ENCODE measurements around the gene UCHL1. TPM values are rescaled to one million over a fixed set of nuclear protein-coding genes. Genes with fewer than 3 reads are reported as not detected.

Gene UCHL1
- total RNA-seq, 6 experiments from 2014 or later: 0.44 to 8.7 (median 1.6) TPM; not detected in 1

DNA sequence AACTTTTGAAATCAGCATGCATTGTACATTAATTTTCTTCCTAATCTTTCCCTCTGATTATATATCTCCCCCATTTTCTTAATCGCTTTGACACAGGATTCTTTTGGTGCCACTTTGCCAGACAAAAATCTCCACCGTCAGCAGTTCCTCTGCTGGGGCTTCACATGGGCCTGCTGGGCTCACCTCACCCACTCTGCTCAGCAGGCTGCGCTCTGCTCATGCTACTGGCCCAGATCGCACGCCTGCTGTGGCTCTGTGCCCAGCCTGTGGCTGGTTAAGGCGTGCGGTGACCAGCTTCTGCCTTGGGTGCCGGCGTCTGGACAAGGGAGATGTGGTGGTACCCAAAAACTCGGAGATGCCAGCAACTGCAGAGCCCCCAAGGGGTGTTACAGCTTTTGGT, 31.1 kb downstream of the UCHL1 start:
- no peak overlapping the region for H3K27ac ChIP-seq
- H3K4me1 ChIP-seq: no peaks in the 10 kb centered on the region
- TF ChIP-seq, protein P1, sequence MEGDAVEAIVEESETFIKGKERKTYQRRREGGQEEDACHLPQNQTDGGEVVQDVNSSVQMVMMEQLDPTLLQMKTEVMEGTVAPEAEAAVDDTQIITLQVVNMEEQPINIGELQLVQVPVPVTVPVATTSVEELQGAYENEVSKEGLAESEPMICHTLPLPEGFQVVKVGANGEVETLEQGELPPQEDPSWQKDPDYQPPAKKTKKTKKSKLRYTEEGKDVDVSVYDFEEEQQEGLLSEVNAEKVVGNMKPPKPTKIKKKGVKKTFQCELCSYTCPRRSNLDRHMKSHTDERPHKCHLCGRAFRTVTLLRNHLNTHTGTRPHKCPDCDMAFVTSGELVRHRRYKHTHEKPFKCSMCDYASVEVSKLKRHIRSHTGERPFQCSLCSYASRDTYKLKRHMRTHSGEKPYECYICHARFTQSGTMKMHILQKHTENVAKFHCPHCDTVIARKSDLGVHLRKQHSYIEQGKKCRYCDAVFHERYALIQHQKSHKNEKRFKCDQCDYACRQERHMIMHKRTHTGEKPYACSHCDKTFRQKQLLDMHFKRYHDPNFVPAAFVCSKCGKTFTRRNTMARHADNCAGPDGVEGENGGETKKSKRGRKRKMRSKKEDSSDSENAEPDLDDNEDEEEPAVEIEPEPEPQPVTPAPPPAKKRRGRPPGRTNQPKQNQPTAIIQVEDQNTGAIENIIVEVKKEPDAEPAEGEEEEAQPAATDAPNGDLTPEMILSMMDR (IDR thresholded peaks at IDR 0.05): no peak
- TF ChIP-seq POLR2A (IDR thresholded peaks at IDR 0.05): no peak
- DNase-seq (no peak), ATAC-seq (no peak)
- 97% methylated on average over 4 of the region's 10 CpGs for WGBS (ENCODE audit: insufficient coverage, low coverage, low lambda C conversion rate, missing lambda C conversion rate)
- no peaks in the 10 kb centered on the region for H3K9me3 ChIP-seq
- no peaks in the 10 kb centered on the region for H3K27me3 ChIP-seq
- no peak overlapping the region for H3K4me3 ChIP-seq
- no peaks in the 10 kb centered on the region for H3K36me3 ChIP-seq
- intact Hi-C loops (cut with DNase I): loop anchor here in 1 of 2 donors (10.0 kb wide), 1 partner anchor 357 kb away; no protein-coding TSS in a partner anchor

GRCh38 chr4:41288254-41288653, 31.5 kb downstream of the UCHL1 start:
- WGBS (ENCODE audit: insufficient coverage, low coverage, low lambda C conversion rate, missing lambda C conversion rate): 91% methylated on average over 8 of the region's 10 CpGs

GRCh38 chr4:41290479-41290878, 33.8 kb downstream of the UCHL1 start:
- no peaks in the 10 kb centered on the region for H3K9me3 ChIP-seq
- intact Hi-C loops (cut with DNase I): no loop called here
- ATAC-seq: no peak
- no peaks in the 10 kb centered on the region for H3K4me1 ChIP-seq
- no peak for DNase-seq
- no peak overlapping the region for H3K4me3 ChIP-seq
- WGBS (ENCODE audit: insufficient coverage, low coverage, low lambda C conversion rate, missing lambda C conversion rate): 56% methylated on average over 4 of the region's 4 CpGs
- no peaks in the 10 kb centered on the region for H3K27me3 ChIP-seq
- no peaks in the 10 kb centered on the region for H3K36me3 ChIP-seq
- H3K27ac ChIP-seq: no peak overlapping the region
- no peak for TF ChIP-seq POLR2A (IDR thresholded peaks at IDR 0.05)
- TF ChIP-seq, protein P1 (IDR thresholded peaks at IDR 0.05): no peak

More at GRCh38 chr4:41288254-41288653, 31.5 kb downstream of the UCHL1 start:
- Histone ChIP-seq H3K27me3 (no peaks in the 10 kb centered on the region), H3K4me3 (no peak overlapping the region), H3K27ac (no peak overlapping the region), H3K9me3 (no peaks in the 10 kb centered on the region), H3K4me1 (no peaks in the 10 kb centered on the region), H3K36me3 (no peaks in the 10 kb centered on the region)
- DNase-seq (no peak), ATAC-seq (no peak)
- TF ChIP-seq, protein P1 (IDR thresholded peaks at IDR 0.05): no peak
- no peak for TF ChIP-seq POLR2A (IDR thresholded peaks at IDR 0.05)
- intact Hi-C loops (cut with DNase I): loop anchor here in 1 of 2 donors (10.0 kb wide), 1 partner anchor 357 kb away; no protein-coding TSS in a partner anchor

- no peak for TF ChIP-seq POLR2A (IDR thresholded peaks at IDR 0.05)
- TF ChIP-seq, protein P1 (IDR thresholded peaks at IDR 0.05): no peak
- Histone ChIP-seq H3K4me1 (no peaks in the 10 kb centered on the region), H3K36me3 (no peaks in the 10 kb centered on the region), H3K27me3 (no peaks in the 10 kb centered on the region), H3K9me3 (no peaks in the 10 kb centered on the region), H3K4me3 (no peak overlapping the region), H3K27ac (no peak overlapping the region)
- intact Hi-C loops (cut with DNase I): no loop called here
- DNase-seq (no peak), ATAC-seq (no peak)
- WGBS (ENCODE audit: insufficient coverage, low coverage, low lambda C conversion rate, missing lambda C conversion rate): 86% methylated on average over 5 of the region's 7 CpGs
Observed at GRCh38 chr4:41294445-41295062, 37.8 kb downstream of the UCHL1 start.

Measured in right lobe of liver (tissue), 6 donors.